C4-2B (cell line): ENCODE data around the gene CKS1B.

Experiments
- H3K27ac ChIP-seq: fragments of 450-650 bp; 2 replicates; pipeline ENCODE4 v1.5.1; 2017
- CTCF ChIP-seq: fragments of 450-650 bp; conservative IDR thresholded peaks from 2 replicates; pipeline ENCODE4 v1.5.1; 2017; ENCODE audit warnings: mild to moderate bottlenecking
- ZFX ChIP-seq: fragments of 450-650 bp; IDR thresholded peaks from 2 replicates; pipeline ENCODE4 v1.6.1; 2017

Gene CKS1B

GRCh38 chr1:154958036-154958435 is 16.4 kb upstream of the CKS1B start:
- TF ChIP-seq CTCF (no peak), ZFX (no peak)
- H3K27ac ChIP-seq, result no peak overlapping the region

GRCh38 chr1:154958681-154959425 is 15.6 kb upstream of the CKS1B start:
- no peak overlapping the region for H3K27ac ChIP-seq
- TF ChIP-seq ZFX (no peak), CTCF (no peak)

GRCh38 chr1:154959426-154959780 is 15.1 kb upstream of the CKS1B start:
- no peak overlapping the region for H3K27ac ChIP-seq
- TF ChIP-seq ZFX, result no peak
- no peak for TF ChIP-seq CTCF

GRCh38 chr1:154960446-154961136 is 13.9 kb upstream of the CKS1B start:
- H3K27ac ChIP-seq, result peak overlapping the region; percentile 99
- TF ChIP-seq ZFX (no peak), CTCF (no peak)

- peak within 1 kb of the TSS; percentile 99 for H3K27ac ChIP-seq
These were observed 13.0 kb upstream of the CKS1B start, which contains the start of gene PYGO2 for GRCh38 chr1:154961207-154962155. PYGO2 (minus strand) TSS chr1:154961782; CDS start chr1:154961576, 206 bp downstream.

GRCh38 chr1:154962156-154962749 is 12.2 kb upstream of the CKS1B start:
- H3K27ac ChIP-seq, result peak overlapping the region; percentile 99
- TF ChIP-seq ZFX, result peak; percentile 77; the same call in 1 of the 2 replicates
- TF ChIP-seq CTCF, result no peak

More at GRCh38 chr1:154961207-154962155, 13.0 kb upstream of the CKS1B start, which contains the start of gene PYGO2:
- TF ChIP-seq ZFX, result peak; percentile 87; the same call in 1 of the 2 replicates
- TF ChIP-seq CTCF, result peak; percentile 92
